Mesenchymal stem cell (in vitro differentiated cells and primary cell): ENCODE results near the gene AIP.
"Not testable (repeated sequence)": the region's sequence is repeated elsewhere in the genome, so short reads cannot be mapped to it uniquely, and the experiment has no call there.

Source experiments
- DNase-seq: peaks from one replicate; pipeline ENCODE4 v3.0.0-alpha.2; 2013
- H2AFZ ChIP-seq: one replicate; pipeline ENCODE4 v1.6.1; 2013; ENCODE audit warnings: low read depth, mild to moderate bottlenecking, control low read depth, inconsistent platforms, low read length, moderate library complexity
- H2AK5ac ChIP-seq: 2 replicates; pipeline ENCODE4 v1.6.1; 2013; ENCODE audit warnings: low read length, moderate library complexity, mild to moderate bottlenecking, inconsistent platforms; ENCODE audit not compliant: severe bottlenecking
- H2BK120ac ChIP-seq: one replicate; pipeline ENCODE4 v1.6.1; 2013; ENCODE audit warnings: low read depth, mild to moderate bottlenecking, inconsistent platforms, low read length, moderate library complexity
- H2BK12ac ChIP-seq, 2 experiments: one replicate each; pipeline ENCODE4 v1.6.1; 2013; ENCODE audit warnings: inconsistent platforms in 2 of 2, low read length in 2 of 2, mild to moderate bottlenecking in 2 of 2, moderate library complexity in 2 of 2, control low read depth in 1 of 2
- H2BK15ac ChIP-seq: one replicate; pipeline ENCODE4 v1.6.1; 2013; ENCODE audit warnings: mild to moderate bottlenecking, low read depth, inconsistent platforms; ENCODE audit not compliant: poor library complexity, severe bottlenecking
- H2BK5ac ChIP-seq: 2 replicates; pipeline ENCODE4 v1.6.1; 2013; ENCODE audit warnings: low read depth, mild to moderate bottlenecking, low read length, control low read depth, inconsistent platforms; ENCODE audit not compliant: poor library complexity, severe bottlenecking
- H3K14ac ChIP-seq, 2 experiments: one replicate each; pipeline ENCODE4 v1.6.1; 2013; ENCODE audit warnings: inconsistent platforms in 2 of 2, low read length in 2 of 2, control low read depth in 1 of 2, mild to moderate bottlenecking in 1 of 2, moderate library complexity in 1 of 2
- H3K18ac ChIP-seq, 2 experiments: one replicate each; pipeline ENCODE4 v1.6.1; 2013; ENCODE audit warnings: inconsistent platforms in 2 of 2, low read length in 2 of 2, control low read depth in 1 of 2, low read depth in 1 of 2, mild to moderate bottlenecking in 1 of 2
- H3K23ac ChIP-seq, 2 experiments: one replicate each; pipeline ENCODE4 v1.6.1; 2013; ENCODE audit warnings: inconsistent platforms in 2 of 2, low read length in 2 of 2, mild to moderate bottlenecking in 2 of 2, moderate library complexity in 2 of 2, control low read depth in 1 of 2
- H3K27ac ChIP-seq: 2 replicates; pipeline ENCODE4 v1.5.1; 2013; ENCODE audit warnings: mild to moderate bottlenecking, moderate library complexity, low read length, control low read depth, inconsistent platforms; ENCODE audit not compliant: poor library complexity, severe bottlenecking
- H3K27me3 ChIP-seq, 2 experiments: 2 replicates each; pipeline versions ENCODE4 v1.6.1 to v1.7.0; 2013; ENCODE audit warnings: low read length in 2 of 2, mild to moderate bottlenecking in 2 of 2, moderate library complexity in 2 of 2, control low read depth in 1 of 2, inconsistent platforms in 1 of 2; ENCODE audit not compliant: control insufficient read depth in 1 of 2, insufficient read depth in 1 of 2
- H3K36me3 ChIP-seq, 2 experiments: 2 replicates each; pipeline versions ENCODE4 v1.6.1 to v1.7.0; 2013; ENCODE audit warnings: low read length in 2 of 2, control low read depth in 1 of 2, inconsistent platforms in 1 of 2, low read depth in 1 of 2, mild to moderate bottlenecking in 1 of 2; ENCODE audit not compliant: insufficient read depth in 2 of 2, control insufficient read depth in 1 of 2
- H3K4ac ChIP-seq, 2 experiments: one replicate each; pipeline ENCODE4 v1.6.1; 2013; ENCODE audit warnings: inconsistent platforms in 2 of 2, low read length in 2 of 2, mild to moderate bottlenecking in 2 of 2, moderate library complexity in 2 of 2, control low read depth in 1 of 2, low read depth in 1 of 2
- H3K4me1 ChIP-seq: 2 replicates; pipeline ENCODE4 v1.6.1; 2013; ENCODE audit warnings: low read depth, low read length, control low read depth; ENCODE audit not compliant: control insufficient read depth, insufficient read depth
- H3K4me2 ChIP-seq: 2 replicates; pipeline ENCODE4 v1.6.1; 2013; ENCODE audit warnings: low read length, mild to moderate bottlenecking, inconsistent platforms; ENCODE audit not compliant: poor library complexity, severe bottlenecking
- H3K4me3 ChIP-seq, 2 experiments: 2 replicates each; pipeline versions ENCODE4 v1.5.1 to v1.7.0; 2013; ENCODE audit warnings: low read length in 2 of 2, mild to moderate bottlenecking in 2 of 2, control low read depth in 1 of 2, low read depth in 1 of 2; ENCODE audit not compliant: insufficient read depth in 1 of 2
- H3K79me1 ChIP-seq: replicated peaks from 2 replicates; pipeline ENCODE4 v1.6.1; 2013; ENCODE audit warnings: mild to moderate bottlenecking, control low read depth, low read length, inconsistent platforms; ENCODE audit not compliant: poor library complexity, severe bottlenecking
- H3K9ac ChIP-seq: 2 replicates; pipeline ENCODE4 v1.7.0; 2013; ENCODE audit warnings: mild to moderate bottlenecking, low read length, moderate library complexity
- H3K9me3 ChIP-seq: 2 replicates; pipeline ENCODE4 v1.7.0; 2013; ENCODE audit warnings: mild to moderate bottlenecking, low read length; ENCODE audit not compliant: control insufficient read depth
- H4K8ac ChIP-seq: one replicate; pipeline ENCODE4 v1.6.1; 2013; ENCODE audit warnings: inconsistent platforms, mild to moderate bottlenecking, low read length, moderate library complexity
- H4K91ac ChIP-seq: one replicate; pipeline ENCODE4 v1.6.1; 2013; ENCODE audit warnings: mild to moderate bottlenecking, low read length, inconsistent platforms
- WGBS: methylation state at CpG from one replicate; pipeline ENCODE4 v1.1.7; 2013; ENCODE audit warnings: mixed read lengths; 5-methylcytosine and 5-hydroxymethylcytosine counted together

The AIP gene

DNA sequence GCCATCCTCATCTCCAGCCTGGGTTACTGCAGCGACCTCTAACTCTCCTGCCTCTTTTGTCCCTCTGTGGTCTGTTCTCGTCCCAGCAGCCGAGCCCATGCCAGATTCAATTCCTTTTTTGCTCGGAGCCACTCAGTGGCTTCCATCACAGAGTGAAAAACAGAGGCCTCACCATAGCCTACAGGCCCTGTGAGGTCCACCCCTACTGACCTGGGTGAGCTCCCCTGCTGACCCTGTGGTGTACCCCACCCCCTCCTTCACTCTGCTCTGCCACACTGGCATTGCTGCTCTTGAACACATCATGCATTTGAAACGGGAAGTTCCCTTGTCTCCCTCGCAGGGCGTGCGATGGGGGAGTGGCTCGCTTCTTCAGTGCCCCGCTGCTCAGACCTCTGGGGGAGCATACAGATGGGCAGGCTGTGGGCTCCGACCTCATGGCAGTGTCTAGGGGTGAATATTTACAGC, 2.1 kb downstream of the AIP start:
- no peaks in the 10 kb centered on the region for H3K27me3 ChIP-seq
- no peak overlapping the region for H3K18ac ChIP-seq
- 94% methylated on average over 11 of the region's 11 CpGs for WGBS

DNA sequence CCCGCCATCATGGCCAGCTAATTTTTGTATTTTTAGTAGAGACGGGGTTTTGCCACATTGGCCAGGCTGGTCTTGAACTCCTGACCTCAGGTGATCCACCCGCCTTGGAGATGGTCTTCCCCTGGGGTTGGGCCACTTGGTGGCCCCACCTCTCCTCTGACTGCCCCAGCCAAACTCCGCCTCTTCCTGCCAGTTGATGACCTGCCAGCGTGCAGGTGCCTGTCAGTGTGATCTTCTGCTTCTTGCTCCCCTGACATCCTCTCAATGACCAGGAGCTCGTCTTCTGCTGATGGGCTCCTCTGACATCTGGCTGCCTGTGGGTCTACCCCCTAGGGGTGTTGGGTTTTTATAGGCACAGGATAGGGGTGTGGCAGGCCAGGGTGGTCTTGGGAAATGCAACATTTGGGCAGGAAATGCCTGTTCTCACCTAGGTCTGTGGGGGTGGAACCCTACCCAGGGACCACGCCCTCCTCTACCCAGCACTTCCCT, 3.1 kb downstream of the AIP start:
- not testable (repeated sequence) for DNase-seq, H3K4me3 ChIP-seq, H3K14ac ChIP-seq, H3K27me3 ChIP-seq, H2AFZ ChIP-seq, H3K18ac ChIP-seq, H2BK15ac ChIP-seq, H4K91ac ChIP-seq, H3K27ac ChIP-seq, H2AK5ac ChIP-seq, H2BK120ac ChIP-seq, H2BK12ac ChIP-seq, H4K8ac ChIP-seq, H3K4me2 ChIP-seq, H3K4ac ChIP-seq, H3K23ac ChIP-seq, H2BK5ac ChIP-seq, H3K9me3 ChIP-seq, H3K9ac ChIP-seq
- Histone ChIP-seq H3K36me3 (peaks cover 25 to 40% of the 10 kb centered on the region in 2 experiments), H3K4me1 (peaks cover 29% of the 10 kb centered on the region), H3K79me1 (peaks cover 23% of the 10 kb centered on the region)
- 96% methylated on average over 5 of the region's 7 CpGs for WGBS

More for the DNA sequence above, 2.1 kb downstream of the AIP start:
- Histone ChIP-seq H3K9ac (no peak overlapping the region), H2BK120ac (no peak overlapping the region), H3K79me1 (peaks cover 23% of the 10 kb centered on the region), H2BK5ac (no peak overlapping the region), H3K36me3 (peaks cover 16 to 30% of the 10 kb centered on the region in 2 experiments), H4K8ac (no peak overlapping the region), H3K27ac (no peak overlapping the region), H3K4me2 (no peak overlapping the region), H3K14ac (no peak overlapping the region), H2AFZ (no peak overlapping the region), H3K9me3 (no peaks in the 10 kb centered on the region), H3K4me1 (peaks cover 19% of the 10 kb centered on the region), H2BK12ac (no peak overlapping the region), H2AK5ac (no peak overlapping the region), H3K4me3 (no peak overlapping the region), H2BK15ac (no peak overlapping the region), H3K4ac (no peak overlapping the region), H3K23ac (no peak overlapping the region), H4K91ac (no peak overlapping the region)
- DNase-seq: no peak

DNA sequence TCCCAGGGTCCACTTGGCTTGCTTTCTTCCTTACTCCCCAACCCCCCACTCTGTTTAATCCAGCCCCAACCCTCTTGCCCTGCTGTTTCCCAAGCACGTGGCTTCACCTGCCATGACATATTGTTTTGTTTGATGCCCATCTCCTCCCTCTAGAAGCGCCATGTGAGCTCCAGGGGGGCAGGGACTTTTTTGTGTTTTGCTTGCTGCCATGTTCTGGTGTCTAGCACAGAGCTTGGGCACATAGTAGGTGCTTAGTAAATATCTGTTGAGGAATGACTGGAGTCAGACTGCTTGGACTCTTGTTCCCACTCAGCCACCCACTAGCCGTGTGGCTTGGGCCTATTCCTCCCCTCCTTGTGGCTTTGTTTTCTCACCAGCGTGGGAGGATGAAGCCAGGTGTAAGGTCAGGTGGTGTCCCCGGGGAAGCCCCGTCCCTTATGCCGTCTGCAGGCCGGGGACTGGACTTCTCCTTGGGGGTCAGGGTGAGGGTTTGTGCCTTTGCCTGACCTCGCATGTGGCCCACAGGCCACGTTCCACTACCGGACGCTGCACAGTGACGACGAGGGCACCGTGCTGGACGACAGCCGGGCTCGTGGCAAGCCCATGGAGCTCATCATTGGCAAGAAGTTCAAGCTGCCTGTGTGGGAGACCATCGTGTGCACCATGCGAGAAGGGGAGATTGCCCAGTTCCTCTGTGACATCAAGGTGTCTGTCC, 3.8 kb downstream of the AIP start:
- Histone ChIP-seq H3K27ac (no peak overlapping the region), H2BK5ac (no peak overlapping the region), H2BK12ac (no peak overlapping the region), H3K4me2 (no peak overlapping the region), H3K27me3 (no peaks in the 10 kb centered on the region), H2AFZ (no peak overlapping the region), H3K4me1 (peaks cover 29% of the 10 kb centered on the region), H3K18ac (no peak overlapping the region), H3K9me3 (no peaks in the 10 kb centered on the region), H3K23ac (no peak overlapping the region), H2BK15ac (no peak overlapping the region), H2AK5ac (no peak overlapping the region), H4K91ac (no peak overlapping the region), H3K9ac (no peak overlapping the region), H3K36me3 (peaks cover 28 to 47% of the 10 kb centered on the region in 2 experiments), H3K14ac (no peak overlapping the region), H3K4me3 (no peak overlapping the region), H3K4ac (no peak overlapping the region), H2BK120ac (no peak overlapping the region), H3K79me1 (peaks cover 23% of the 10 kb centered on the region), H4K8ac (no peak overlapping the region)
- DNase-seq: no peak
- 95% methylated on average over 20 of the region's 20 CpGs for WGBS

DNA sequence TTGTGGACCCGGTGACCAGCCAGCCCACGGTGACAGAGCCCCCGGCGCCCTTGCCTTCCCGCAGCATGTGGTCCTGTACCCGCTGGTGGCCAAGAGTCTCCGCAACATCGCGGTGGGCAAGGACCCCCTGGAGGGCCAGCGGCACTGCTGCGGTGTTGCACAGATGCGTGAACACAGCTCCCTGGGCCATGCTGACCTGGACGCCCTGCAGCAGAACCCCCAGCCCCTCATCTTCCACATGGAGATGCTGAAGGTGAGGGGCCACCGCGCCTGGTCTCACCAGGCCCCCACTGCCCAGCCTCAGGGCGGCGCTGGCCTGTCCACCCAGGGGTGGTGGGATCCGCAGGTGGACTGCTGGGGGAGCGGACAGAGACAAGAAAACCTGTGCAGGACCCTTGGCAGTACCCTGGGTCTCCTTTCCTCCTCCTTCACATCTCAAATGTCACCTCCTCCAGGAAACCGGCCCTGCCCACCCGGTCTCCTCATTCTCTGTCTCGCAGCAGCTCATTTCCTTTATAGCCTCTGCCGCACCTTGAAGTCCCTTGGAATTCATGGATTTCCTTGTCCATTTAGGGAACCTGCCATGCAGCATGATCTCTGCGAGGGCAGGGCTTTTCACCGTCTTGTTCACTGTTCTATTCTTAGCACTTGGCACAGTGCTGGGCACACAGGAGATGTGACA, 6.5 kb downstream of the AIP start:
- no peak overlapping the region for H4K8ac ChIP-seq
- H3K4me2 ChIP-seq: no peak overlapping the region
- H3K27ac ChIP-seq: no peak overlapping the region
- H3K14ac ChIP-seq: no peak overlapping the region
- no peak overlapping the region for H2BK120ac ChIP-seq
- peaks cover 41 to 75% of the 10 kb centered on the region in 2 experiments for H3K36me3 ChIP-seq
- 93% methylated on average over 25 of the region's 25 CpGs for WGBS
- no peak overlapping the region for H4K91ac ChIP-seq
- H3K27me3 ChIP-seq: no peaks in the 10 kb centered on the region
- H2AFZ ChIP-seq: no peak overlapping the region
- no peak overlapping the region for H3K18ac ChIP-seq
- no peak overlapping the region for H2BK12ac ChIP-seq
- H3K23ac ChIP-seq: no peak overlapping the region
- H3K9ac ChIP-seq: no peak overlapping the region
- no peaks in the 10 kb centered on the region for H3K9me3 ChIP-seq
- H2AK5ac ChIP-seq: no peak overlapping the region
- H3K79me1 ChIP-seq: peaks cover 31% of the 10 kb centered on the region
- H3K4ac ChIP-seq: no peak overlapping the region
- H3K4me1 ChIP-seq: peaks cover 18% of the 10 kb centered on the region
- DNase-seq: no peak
- no peak overlapping the region for H3K4me3 ChIP-seq
- H2BK5ac ChIP-seq: no peak overlapping the region
- H2BK15ac ChIP-seq: no peak overlapping the region
